Adrenal gland (tissue), 5 donors: ENCODE data around the gene ICAM4.

Experiments
- POLR2A ChIP-seq, 2 donors: fragments of 450-650 bp; IDR thresholded peaks; one replicate each; pipeline ENCODE4 v1.6.1; 2017; ENCODE audit warnings: antibody characterized with exemption in 2 of 2, mild to moderate bottlenecking in 2 of 2, moderate library complexity in 1 of 2
- TF ChIP-seq, protein P1 (sequence below), 6 experiments: fragments of 450-650 bp in 4 of 6; fragments of 200-600 bp in 2 of 6; sonication (generic) in 1 of 6; IDR thresholded peaks; 1 replicate in 5 of 6; 2 replicates in 1 of 6; pipeline versions ENCODE4 v1.5.1 to v1.8.0; 2016 to 2021; ENCODE audit warnings: antibody characterized with exemption in 6 of 6, mild to moderate bottlenecking in 2 of 6, moderate library complexity in 1 of 6
- donor health status: DM: no; HTN: no; CAD: no.

DNA sequence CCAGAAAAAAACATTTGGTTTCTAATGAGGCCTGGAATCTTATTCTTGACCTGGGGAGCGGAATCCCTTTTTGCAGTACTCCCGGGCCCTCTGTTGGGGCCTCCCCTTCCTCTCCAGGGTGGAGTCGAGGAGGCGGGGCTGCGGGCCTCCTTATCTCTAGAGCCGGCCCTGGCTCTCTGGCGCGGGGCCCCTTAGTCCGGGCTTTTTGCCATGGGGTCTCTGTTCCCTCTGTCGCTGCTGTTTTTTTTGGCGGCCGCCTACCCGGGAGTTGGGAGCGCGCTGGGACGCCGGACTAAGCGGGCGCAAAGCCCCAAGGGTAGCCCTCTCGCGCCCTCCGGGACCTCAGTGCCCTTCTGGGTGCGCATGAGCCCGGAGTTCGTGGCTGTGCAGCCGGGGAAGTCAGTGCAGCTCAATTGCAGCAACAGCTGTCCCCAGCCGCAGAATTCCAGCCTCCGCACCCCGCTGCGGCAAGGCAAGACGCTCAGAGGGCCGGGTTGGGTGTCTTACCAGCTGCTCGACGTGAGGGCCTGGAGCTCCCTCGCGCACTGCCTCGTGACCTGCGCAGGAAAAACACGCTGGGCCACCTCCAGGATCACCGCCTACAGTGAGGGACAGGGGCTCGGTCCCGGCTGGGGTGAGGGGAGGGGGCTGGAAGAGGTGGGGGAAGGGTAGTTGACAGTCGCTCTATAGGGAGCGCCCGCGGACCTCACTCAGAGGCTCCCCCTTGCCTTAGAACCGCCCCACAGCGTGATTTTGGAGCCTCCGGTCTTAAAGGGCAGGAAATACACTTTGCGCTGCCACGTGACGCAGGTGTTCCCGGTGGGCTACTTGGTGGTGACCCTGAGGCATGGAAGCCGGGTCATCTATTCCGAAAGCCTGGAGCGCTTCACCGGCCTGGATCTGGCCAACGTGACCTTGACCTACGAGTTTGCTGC, at the start of gene ICAM4:
- TF ChIP-seq, protein P1, sequence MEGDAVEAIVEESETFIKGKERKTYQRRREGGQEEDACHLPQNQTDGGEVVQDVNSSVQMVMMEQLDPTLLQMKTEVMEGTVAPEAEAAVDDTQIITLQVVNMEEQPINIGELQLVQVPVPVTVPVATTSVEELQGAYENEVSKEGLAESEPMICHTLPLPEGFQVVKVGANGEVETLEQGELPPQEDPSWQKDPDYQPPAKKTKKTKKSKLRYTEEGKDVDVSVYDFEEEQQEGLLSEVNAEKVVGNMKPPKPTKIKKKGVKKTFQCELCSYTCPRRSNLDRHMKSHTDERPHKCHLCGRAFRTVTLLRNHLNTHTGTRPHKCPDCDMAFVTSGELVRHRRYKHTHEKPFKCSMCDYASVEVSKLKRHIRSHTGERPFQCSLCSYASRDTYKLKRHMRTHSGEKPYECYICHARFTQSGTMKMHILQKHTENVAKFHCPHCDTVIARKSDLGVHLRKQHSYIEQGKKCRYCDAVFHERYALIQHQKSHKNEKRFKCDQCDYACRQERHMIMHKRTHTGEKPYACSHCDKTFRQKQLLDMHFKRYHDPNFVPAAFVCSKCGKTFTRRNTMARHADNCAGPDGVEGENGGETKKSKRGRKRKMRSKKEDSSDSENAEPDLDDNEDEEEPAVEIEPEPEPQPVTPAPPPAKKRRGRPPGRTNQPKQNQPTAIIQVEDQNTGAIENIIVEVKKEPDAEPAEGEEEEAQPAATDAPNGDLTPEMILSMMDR (IDR thresholded peaks at IDR 0.05), result no peak
- TF ChIP-seq POLR2A (IDR thresholded peaks at IDR 0.05), result no peak
